Chondrocyte (in vitro differentiated cells): ENCODE results near the gene ATAD3C. TPM values are rescaled to one million over a fixed set of nuclear protein-coding genes. Genes with fewer than 3 reads are reported as not detected.
"Not testable (repeated sequence)": the region's sequence is repeated elsewhere in the genome, so short reads cannot be mapped to it uniquely, and the experiment has no call there.

Source experiments
- DNase-seq: peaks from one replicate; pipeline ENCODE4 v3.0.0; 2021; ENCODE audit warnings: mixed read lengths, low spot score
- H3K27ac Mint-ChIP-seq: one replicate; pipeline ENCODE4 v1.8.0; 2021; ENCODE audit warnings: mild to moderate bottlenecking, moderate library complexity, mixed read lengths; ENCODE audit not compliant: unreplicated experiment
- H3K27me3 Mint-ChIP-seq: 2 replicates; pipeline ENCODE4 v1.8.0; 2021; ENCODE audit warnings: low read depth, mixed read lengths
- H3K36me3 Mint-ChIP-seq: 2 replicates; pipeline ENCODE4 v1.8.0; 2021; ENCODE audit warnings: low read depth, mixed read lengths
- H3K4me1 Mint-ChIP-seq: 2 replicates; pipeline ENCODE4 v1.8.0; 2021; ENCODE audit warnings: low read depth, mild to moderate bottlenecking, mixed read lengths
- H3K4me3 Mint-ChIP-seq: one replicate; pipeline ENCODE4 v1.8.0; 2021; ENCODE audit warnings: mild to moderate bottlenecking, moderate library complexity, mixed read lengths; ENCODE audit not compliant: unreplicated experiment
- H3K9me3 Mint-ChIP-seq: 2 replicates; pipeline ENCODE4 v1.8.0; 2021; ENCODE audit warnings: low read depth, mixed read lengths
- total RNA-seq: library from RNA; stranded (reverse); gene quantifications from 3 replicates; pipeline ENCODE4 v1.2.1, GENCODE V29; 2021
- TF ChIP-seq, protein P1 (sequence below): fragments of 200-600 bp; sonication (generic); IDR thresholded peaks from 2 replicates; pipeline ENCODE4 v1.5.0; 2021; ENCODE audit warnings: antibody characterized with exemption, mild to moderate bottlenecking, moderate library complexity

ATAD3C gene
- total RNA-seq, 1 donor from 2014 or later, result 1.3 TPM

DNA sequence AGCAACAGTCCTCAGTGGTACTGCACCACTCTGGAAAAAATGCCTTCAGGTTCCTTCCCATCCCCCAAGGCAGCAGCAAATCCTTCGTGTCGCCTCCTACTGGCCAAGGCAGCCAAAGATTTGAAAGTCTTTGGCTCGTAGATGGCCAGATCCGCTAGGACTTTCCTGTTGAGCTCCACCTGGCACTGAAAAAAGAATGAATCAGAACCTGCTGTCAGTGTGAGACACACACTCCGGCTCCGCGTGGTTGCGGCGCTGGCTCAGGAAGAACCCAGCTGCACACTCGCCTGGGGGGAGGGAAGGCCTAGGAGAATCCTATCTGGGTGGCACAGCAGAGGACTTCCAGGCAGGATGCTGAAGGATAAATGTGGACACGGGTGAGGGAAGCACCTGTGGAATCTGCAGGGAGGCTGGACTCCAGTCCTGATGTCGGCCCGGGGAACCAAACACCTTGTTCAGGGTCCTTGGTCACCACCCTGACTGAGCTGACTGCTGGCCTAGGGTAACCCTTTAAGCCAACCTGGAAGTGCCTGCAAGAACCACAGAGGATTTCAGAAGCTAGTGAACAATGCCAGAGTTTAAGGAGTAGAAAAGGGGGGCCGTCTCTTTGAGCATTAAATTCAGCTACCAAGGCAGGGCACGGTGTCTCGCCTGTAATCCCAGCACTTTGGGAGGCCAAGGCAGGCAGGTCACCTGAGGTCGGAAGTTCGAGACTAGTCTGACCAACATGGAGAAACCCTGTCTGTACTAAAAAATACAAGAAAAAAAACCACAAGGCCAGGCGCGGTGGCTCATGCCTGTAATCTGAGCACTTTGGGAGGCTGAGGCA, 47.2 kb upstream of the ATAD3C start:
- no peak for DNase-seq
- H3K36me3 Mint-ChIP-seq, result peaks cover 22% of the 10 kb centered on the region
- no peaks in the 10 kb centered on the region for H3K9me3 Mint-ChIP-seq
- H3K27ac Mint-ChIP-seq, result no peak overlapping the region
- H3K4me1 Mint-ChIP-seq, result peaks cover 53% of the 10 kb centered on the region
- H3K27me3 Mint-ChIP-seq, result no peaks in the 10 kb centered on the region
- H3K4me3 Mint-ChIP-seq, result no peak overlapping the region
- TF ChIP-seq, protein P1, sequence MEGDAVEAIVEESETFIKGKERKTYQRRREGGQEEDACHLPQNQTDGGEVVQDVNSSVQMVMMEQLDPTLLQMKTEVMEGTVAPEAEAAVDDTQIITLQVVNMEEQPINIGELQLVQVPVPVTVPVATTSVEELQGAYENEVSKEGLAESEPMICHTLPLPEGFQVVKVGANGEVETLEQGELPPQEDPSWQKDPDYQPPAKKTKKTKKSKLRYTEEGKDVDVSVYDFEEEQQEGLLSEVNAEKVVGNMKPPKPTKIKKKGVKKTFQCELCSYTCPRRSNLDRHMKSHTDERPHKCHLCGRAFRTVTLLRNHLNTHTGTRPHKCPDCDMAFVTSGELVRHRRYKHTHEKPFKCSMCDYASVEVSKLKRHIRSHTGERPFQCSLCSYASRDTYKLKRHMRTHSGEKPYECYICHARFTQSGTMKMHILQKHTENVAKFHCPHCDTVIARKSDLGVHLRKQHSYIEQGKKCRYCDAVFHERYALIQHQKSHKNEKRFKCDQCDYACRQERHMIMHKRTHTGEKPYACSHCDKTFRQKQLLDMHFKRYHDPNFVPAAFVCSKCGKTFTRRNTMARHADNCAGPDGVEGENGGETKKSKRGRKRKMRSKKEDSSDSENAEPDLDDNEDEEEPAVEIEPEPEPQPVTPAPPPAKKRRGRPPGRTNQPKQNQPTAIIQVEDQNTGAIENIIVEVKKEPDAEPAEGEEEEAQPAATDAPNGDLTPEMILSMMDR, result peak; percentile 79

DNA sequence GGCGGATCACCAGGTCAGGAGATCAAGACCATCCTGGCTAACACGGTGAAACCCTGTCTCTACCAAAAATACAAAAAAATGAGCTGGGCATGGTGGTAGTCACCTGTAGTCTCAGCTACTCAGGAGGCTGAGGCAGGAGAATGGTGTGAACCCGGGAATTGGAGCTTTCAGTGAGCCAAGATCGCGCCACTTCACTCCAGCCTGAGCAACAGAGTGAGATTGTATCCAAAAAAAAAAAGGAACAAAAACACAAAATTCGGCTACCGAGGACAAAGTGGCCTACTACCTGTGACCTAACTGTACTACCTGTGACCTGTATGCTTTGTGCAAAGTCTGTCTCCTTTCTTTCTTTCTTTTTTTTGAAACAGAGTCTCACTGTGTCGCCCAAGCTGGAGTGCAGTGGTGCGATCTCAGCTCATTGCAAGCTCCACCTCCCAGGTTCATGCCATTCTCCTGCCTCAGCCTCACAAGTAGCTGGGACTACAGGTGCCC, 46.5 kb upstream of the ATAD3C start:
- peaks cover 21% of the 10 kb centered on the region for H3K36me3 Mint-ChIP-seq
- peaks cover 50% of the 10 kb centered on the region for H3K4me1 Mint-ChIP-seq
- H3K4me3 Mint-ChIP-seq, H3K9me3 Mint-ChIP-seq, H3K27me3 Mint-ChIP-seq, DNase-seq: not testable (repeated sequence)
- H3K27ac Mint-ChIP-seq, result peak overlapping the region; percentile 59

DNA sequence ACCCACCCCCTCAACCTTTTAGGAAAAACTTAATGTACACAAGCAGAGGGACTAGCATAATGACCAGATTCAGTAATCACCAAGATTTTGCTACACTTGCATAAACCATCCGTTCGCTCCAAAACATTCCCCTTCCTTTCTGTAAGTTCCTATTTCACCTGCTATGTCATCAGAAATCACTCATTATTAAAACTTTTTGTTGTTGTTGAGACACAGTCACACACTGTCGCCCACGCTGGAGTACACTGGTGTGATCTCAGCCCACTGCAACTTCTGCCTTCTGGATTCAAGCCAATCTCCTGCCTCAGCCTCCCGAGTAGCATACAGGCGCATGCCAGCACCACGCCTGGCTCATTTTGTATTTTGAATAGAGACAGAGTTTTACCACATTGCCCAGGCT, 45.8 kb upstream of the ATAD3C start:
- peaks cover 18% of the 10 kb centered on the region for H3K36me3 Mint-ChIP-seq
- H3K4me3 Mint-ChIP-seq, result no peak overlapping the region
- H3K27me3 Mint-ChIP-seq, result no peaks in the 10 kb centered on the region
- H3K9me3 Mint-ChIP-seq, result no peaks in the 10 kb centered on the region
- peaks cover 51% of the 10 kb centered on the region for H3K4me1 Mint-ChIP-seq
- H3K27ac Mint-ChIP-seq, result peak overlapping the region; percentile 70
- DNase-seq, result no peak
- TF ChIP-seq, protein P1, result no peak

DNA sequence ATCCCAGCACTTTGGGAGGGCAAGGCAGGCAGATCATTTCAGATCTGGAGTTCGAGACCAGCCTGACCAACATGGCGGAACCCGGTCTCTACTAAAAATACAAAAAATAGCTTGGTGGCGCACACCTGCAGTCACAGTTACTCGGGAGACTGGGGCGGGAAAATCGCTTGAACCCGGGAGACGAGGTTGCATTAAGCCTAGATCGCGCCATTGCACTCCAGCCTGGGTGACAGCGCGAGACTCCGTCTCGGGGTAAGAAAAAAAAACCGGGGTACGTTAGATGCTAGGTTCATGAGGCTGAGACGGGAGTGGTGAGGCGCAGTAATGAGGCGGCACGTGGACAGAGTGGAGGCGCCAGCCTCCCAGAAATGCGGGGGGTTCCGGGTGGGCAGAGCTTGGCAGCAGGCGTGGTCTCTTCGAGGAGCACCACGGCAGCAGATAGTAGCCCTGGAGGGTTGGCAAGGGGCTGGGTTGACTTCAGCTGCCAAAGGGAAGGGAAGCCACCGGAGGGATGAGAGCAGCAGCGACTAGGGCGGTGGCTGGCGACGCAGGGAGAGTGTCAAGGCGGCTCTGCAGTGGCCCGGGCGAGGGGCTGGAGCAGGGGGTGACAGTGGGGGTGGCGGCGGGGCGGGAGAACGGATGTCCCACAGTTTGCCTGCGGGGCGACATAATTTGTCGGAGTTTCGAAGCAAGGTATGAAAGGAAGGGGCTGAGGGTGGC, 43.2 kb upstream of the ATAD3C start:
- TF ChIP-seq, protein P1, result no peak
- peaks cover 42% of the 10 kb centered on the region for H3K4me1 Mint-ChIP-seq
- peak overlapping the region; percentile 78 for H3K27ac Mint-ChIP-seq
- H3K27me3 Mint-ChIP-seq, result no peaks in the 10 kb centered on the region
- H3K9me3 Mint-ChIP-seq, result no peaks in the 10 kb centered on the region
- peaks cover 14% of the 10 kb centered on the region for H3K36me3 Mint-ChIP-seq
- DNase-seq, result no peak
- H3K4me3 Mint-ChIP-seq, result peak overlapping the region; percentile 85

DNA sequence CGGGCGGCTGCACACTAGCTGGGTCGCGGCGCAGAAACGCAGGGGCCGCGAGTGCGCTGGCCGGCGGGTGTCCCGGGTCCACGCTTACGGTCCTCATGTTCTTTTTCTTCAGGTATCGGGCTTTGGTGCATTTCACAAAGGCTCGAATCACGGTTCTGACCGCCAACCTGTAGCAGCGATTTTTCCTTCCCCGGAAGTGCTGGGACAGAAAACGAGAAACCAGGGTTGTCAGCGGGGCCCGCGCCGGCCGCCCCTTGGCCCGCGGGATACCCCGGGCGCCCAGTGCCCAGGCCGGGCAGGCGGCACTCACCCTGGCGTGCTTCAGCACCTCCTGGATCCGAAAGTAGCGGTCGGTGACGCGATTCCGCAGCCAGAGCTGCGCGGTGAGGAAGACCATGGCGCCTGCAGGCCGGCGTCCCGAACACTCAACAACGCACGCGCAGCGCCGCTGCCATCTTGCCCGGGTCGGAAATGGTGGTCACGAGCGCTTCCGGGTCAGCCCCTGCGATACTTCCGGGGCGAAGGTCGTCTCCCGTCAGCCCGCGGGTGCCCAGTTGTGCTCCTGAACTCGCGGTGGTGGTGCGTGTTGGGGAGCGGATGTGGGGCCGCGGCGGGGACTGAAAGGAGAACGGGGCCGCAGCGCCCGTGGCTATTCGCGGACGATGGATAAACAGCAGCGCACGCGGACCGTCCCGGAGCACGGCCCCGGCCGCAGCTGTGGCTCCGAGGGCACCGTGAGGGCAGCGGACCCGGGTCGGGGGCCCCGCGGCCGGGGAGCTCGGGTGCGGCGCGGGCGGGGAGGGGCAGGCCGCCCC, 42.5 kb upstream of the ATAD3C start, which contains the start of gene MRPL20:
Gene MRPL20, minus strand, starts transcription at position 473 of the 815 bp plus-strand sequence. Its CDS starts 76 bp downstream, at position 397.
- peak; percentile 96 for DNase-seq
- TF ChIP-seq, protein P1, result no peak
- Mint-ChIP-seq H3K27ac (peak within 1 kb of the TSS; percentile 80), H3K4me1 (peaks cover 35% of the 10 kb centered on the region), H3K27me3 (no peaks in the 10 kb centered on the region), H3K4me3 (peak within 1 kb of the TSS; percentile 85), H3K9me3 (peaks cover 4% of the 10 kb centered on the region), H3K36me3 (peaks cover 13% of the 10 kb centered on the region)
